Omental fat pad (tissue), 4 donors: ENCODE measurements around the gene KCNJ6. TPM values are rescaled to one million over a fixed set of nuclear protein-coding genes. Genes with fewer than 3 reads are reported as not detected.

Experiments
- ATAC-seq: fragments of 150-250 bp; one replicate; pipeline ENCODE4 v1.9.1; 2016; ENCODE audit warnings: mild to moderate bottlenecking, moderate library complexity; ENCODE audit not compliant: low FRiP score
- DNase-seq: peaks from one replicate; pipeline ENCODE4 v3.0.0-alpha.2; 2019; ENCODE audit warnings: low spot score
- total RNA-seq, 4 donors: library from RNA; depleted of rRNA; stranded (reverse); fragments of >200 nt; gene quantifications; one replicate each; pipeline ENCODE4 v1.1.0, GENCODE V29; 2016
- TF ChIP-seq, protein P1 (sequence below), 3 donors: fragments of 450-650 bp; IDR thresholded peaks; one replicate each; pipeline ENCODE4 v1.5.1; 2016 to 2017; ENCODE audit warnings: antibody characterized with exemption in 3 of 3, mild to moderate bottlenecking in 3 of 3, moderate library complexity in 2 of 3

KCNJ6 gene
- total RNA-seq, 4 donors from 2014 or later, result not detected

DNA sequence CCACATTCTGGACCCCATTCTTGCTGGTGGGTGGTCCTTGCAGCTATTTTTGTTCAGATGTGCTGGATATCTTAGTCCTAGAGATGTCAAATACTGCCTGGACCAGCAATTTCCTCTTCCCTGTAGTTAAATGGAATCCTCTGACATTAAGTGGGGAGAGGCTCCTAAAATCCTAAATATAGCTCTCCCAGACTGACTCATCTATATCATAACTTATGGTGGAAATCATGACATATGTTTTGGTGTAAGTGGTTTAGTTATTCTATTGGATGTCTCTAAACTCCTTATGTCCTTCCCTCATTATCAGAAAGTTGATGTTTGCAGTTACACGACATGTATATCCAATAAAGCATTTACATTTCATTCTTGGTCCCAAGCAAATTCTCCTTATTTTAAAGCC lies 73.1 kb downstream of the KCNJ6 start:
- ATAC-seq, result no peak
- TF ChIP-seq, protein P1, sequence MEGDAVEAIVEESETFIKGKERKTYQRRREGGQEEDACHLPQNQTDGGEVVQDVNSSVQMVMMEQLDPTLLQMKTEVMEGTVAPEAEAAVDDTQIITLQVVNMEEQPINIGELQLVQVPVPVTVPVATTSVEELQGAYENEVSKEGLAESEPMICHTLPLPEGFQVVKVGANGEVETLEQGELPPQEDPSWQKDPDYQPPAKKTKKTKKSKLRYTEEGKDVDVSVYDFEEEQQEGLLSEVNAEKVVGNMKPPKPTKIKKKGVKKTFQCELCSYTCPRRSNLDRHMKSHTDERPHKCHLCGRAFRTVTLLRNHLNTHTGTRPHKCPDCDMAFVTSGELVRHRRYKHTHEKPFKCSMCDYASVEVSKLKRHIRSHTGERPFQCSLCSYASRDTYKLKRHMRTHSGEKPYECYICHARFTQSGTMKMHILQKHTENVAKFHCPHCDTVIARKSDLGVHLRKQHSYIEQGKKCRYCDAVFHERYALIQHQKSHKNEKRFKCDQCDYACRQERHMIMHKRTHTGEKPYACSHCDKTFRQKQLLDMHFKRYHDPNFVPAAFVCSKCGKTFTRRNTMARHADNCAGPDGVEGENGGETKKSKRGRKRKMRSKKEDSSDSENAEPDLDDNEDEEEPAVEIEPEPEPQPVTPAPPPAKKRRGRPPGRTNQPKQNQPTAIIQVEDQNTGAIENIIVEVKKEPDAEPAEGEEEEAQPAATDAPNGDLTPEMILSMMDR (IDR thresholded peaks at IDR 0.05), result no peak
- DNase-seq, result no peak

DNA sequence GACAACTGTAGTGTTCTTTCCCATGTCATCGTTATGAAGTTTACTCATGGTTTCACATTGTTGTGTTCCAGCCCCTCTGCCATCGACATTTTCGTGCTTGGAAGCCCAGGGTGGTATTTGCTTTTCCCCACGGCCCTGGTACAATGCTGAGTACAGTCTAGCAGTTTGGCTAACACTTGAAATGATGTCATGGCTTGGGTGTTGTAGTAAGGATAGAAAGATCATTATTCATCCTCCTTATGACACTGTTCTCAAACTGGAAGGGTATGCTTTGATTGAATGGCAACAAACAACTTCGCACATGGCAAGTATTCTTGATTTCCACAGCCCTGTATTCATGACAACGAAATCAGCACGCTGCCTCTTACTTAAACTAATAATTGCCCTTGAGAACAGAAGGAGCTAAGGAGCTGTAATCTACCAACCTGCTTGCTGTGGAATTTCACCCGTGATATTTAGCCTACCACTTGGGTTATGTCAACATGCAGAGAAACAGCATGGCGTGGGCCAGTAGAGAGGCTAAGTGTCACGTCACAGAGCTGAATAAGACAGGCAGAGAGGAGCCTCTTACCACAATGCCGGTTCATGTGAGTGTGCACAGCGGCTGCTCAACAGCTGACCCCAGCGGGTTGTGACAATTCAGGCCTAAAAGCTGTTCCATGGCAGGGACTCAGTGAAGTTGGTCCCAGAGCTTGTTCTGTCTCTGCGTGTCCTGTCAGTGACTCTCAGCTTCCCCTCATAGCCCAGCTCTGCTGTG lies 73.9 kb downstream of the KCNJ6 start:
- TF ChIP-seq, protein P1 (IDR thresholded peaks at IDR 0.05), result no peak
- DNase-seq (no peak), ATAC-seq (no peak)

DNA sequence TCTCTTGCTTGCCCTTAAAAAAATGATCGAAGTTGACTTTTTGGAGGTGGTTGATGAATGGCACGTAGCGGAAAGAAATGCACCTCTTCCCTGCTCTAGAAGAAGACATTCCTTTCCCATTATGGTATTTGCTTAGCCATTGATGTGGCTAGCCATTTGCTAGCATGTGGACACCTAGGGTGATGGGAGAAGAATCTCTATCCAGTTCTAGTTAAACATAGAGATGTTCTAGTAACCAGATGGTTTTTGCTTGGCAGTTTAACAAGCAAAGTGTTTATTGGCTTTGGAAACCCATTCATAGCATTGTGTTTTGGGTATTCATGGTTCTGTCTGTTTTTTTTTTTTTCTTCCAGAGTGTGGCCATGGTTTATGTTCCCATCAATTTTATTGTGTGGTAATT lies 78.9 kb downstream of the KCNJ6 start:
- TF ChIP-seq, protein P1 (IDR thresholded peaks at IDR 0.05), result no peak
- ATAC-seq (no peak), DNase-seq (no peak)

DNA sequence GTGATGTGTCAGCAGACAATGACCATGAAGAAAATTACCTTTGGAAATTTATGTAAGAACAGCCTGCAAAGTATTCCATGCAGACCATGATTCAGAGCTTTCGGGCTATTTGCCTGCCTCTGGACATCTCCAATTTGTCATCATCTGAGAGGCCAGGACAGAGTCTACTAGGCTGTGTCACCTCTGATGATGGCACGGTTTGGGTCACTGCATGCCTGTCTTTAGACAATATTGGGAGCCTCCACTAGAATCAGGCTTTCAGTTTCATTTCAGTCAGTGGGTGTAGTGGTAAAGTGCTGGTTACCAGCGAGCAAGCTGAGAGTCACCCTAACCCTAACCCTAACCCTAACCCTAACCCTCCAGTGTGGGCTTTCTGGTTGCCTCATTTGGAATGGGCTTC lies 80.8 kb downstream of the KCNJ6 start:
- TF ChIP-seq, protein P1 (IDR thresholded peaks at IDR 0.05), result no peak
- ATAC-seq (no peak), DNase-seq (no peak)

DNA sequence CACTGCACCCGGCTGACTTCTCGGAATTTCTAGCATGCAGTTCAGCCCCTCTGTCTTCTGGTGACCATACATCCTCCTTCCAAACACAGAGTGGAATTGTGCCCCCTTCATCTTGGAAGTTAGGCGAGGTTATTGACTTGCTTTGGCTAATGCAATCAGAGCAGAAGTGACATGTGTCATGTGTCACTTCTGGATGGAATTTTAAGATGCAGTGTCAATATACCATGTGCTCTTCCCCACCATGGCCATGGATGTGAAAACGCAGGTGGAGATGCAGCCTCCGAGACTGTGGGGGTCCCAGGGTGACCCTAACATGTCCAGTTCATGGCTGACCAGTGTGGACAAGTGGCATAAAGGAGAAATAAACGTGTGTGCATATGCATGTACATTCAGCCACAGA lies 83.0 kb downstream of the KCNJ6 start:
- no peak for ATAC-seq
- no peak for DNase-seq
- TF ChIP-seq, protein P1 (IDR thresholded peaks at IDR 0.05), result no peak

DNA sequence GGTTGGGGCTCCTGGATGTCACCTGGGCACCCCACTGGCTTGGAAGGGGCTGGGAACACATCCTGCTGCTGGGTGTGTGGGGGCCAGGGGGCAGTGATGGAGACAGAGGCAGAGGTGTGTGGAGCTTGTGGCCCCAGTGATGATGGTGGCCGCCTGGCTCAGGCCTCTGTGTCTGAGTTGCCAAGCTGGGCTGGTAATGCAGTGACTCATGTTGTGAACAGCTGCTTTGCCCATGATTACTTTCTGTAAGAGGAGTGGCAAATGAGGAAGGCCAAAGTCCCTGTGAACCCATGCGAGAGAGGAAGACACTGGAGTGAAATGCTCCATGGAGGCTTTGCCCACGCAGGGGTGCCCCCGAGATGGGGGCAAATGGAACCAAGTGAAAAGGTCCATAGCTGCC lies 86.8 kb downstream of the KCNJ6 start:
- TF ChIP-seq, protein P1 (IDR thresholded peaks at IDR 0.05), result no peak
- DNase-seq, result no peak
- ATAC-seq, result no peak

DNA sequence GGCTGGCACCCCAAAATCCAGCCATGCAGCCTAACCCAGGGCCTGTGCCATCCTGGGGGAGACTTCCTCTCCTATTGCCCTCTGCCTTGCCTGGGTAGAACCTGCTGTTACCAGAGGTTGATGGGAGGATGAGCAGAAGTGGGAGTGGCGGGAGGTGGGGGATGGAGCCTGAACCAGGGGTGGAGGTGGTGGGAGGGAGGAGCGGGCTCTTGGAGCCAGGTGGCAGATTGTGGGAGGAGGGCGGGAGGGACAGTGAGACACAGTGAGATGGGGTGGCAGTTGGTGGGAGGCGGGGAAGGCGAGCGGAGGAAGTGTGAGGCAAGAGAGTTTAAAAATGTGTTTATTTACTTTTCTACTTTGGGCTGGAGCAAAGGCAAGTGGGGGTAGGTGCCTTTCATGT lies 87.3 kb downstream of the KCNJ6 start:
- DNase-seq (no peak), ATAC-seq (no peak)
- TF ChIP-seq, protein P1 (IDR thresholded peaks at IDR 0.05), result no peak
